HG03432 (cell line): Measurements from ENCODE around the gene TNRC6B.
"Not testable (repeated sequence)": the region's sequence is repeated elsewhere in the genome, so short reads cannot be mapped to it uniquely, and the experiment has no call there.

Source experiments
- ATAC-seq: cut with Tn5 transposase; IDR thresholded peaks from one replicate; pipeline ENCODE4 v1.9.1; 2021; ENCODE audit warnings: mild to moderate bottlenecking, moderate library complexity; ENCODE audit not compliant: unreplicated experiment

TNRC6B gene

GRCh38 chr22:40346185-40347118 is 168.7 kb downstream of the TNRC6B start, which contains the start of gene ADSL:
Gene ADSL (plus strand): TSS chr22:40346500. CDS start chr22:40346559, 59 bp downstream.
- peak; percentile 91 for ATAC-seq

- ATAC-seq = no peak
These were observed 169.6 kb downstream of the TNRC6B start for GRCh38 chr22:40347300-40347699.

GRCh38 chr22:40348025-40348658 is 170.4 kb downstream of the TNRC6B start:
- ATAC-seq = no peak

- ATAC-seq = no peak
These were observed 175.0 kb downstream of the TNRC6B start for GRCh38 chr22:40352763-40353162.

DNA sequence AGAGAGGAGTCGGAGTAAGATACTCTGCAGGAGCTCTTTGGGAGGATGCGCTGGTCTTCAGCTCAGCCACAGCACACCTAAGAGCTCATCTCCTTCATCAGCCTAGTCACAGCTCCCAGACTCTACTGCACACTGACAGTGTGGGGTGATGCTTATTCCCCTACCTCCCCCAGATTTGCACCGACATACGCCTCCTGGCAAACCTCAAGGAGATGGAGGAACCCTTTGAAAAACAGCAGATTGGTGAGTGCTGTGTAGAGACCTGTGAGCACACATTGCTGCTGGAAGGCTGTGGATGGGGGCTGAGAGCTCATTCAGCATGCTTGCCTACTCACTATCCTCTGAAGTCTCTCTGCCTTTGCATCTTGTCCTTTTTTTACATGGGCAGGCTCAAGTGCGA is 183.4 kb downstream of the TNRC6B start:
- no peak for ATAC-seq

DNA sequence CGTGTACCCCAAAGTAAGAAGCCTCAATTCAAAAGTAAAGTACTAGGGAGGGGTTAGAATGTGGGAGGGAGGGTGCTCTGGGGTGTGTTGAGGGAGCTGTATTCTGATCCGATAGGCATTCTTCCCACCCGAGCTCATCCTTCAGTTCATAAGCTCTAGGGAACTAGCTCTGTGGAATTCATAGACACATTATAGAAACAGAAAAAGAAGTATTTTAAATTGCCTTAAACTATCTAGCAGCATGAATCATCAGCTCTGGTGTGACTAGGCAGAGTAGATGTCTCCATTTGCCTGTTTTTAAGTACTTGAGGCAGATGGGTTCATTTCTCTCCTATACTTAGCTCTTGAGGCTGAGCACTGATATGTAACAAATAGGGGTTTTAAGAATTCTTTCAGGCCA is 185.3 kb downstream of the TNRC6B start:
- no peak for ATAC-seq

DNA sequence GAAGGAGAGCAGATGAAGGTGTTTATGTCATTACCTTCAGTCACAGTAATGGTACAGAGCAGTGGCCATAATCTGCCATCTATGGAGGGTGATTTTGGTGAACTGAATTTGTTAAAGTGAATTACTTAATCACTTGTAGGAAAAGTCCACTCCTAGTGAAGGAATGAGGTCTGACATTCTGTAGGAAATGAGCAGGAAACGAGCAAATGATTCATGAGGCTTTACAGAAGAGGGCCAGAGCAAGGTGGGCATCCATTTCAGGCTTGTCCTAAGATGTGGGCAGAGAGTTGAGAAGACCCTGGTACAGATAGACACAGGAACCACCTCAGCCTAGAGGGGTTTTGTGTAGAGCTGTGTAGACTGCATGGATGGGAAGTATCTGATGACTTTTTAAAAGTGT is 186.7 kb downstream of the TNRC6B start:
- ATAC-seq = no peak

GRCh38 chr22:40366068-40366467 is 188.3 kb downstream of the TNRC6B start:
- no peak for ATAC-seq

DNA sequence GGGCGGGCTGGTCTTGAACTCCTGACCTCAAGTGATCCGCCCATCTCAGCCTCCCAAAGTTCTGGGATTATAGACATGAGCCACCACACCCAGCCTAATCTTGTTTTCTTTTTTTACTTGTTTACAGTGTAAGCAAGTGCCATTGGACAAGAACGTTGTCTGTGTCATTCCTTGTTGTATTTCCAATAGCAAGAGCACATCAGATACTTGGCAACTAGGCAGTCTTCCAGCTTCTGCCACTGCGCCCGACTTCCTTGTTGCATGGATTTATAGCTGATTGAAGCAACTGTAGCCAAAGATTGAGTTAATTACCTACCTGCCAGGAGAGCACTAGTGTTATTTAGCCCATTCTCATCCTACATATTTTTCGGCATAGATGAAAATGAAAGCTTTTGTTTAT is 189.6 kb downstream of the TNRC6B start:
- ATAC-seq = no peak

- no peak for ATAC-seq
These were observed 190.3 kb downstream of the TNRC6B start for GRCh38 chr22:40368016-40368415.

DNA sequence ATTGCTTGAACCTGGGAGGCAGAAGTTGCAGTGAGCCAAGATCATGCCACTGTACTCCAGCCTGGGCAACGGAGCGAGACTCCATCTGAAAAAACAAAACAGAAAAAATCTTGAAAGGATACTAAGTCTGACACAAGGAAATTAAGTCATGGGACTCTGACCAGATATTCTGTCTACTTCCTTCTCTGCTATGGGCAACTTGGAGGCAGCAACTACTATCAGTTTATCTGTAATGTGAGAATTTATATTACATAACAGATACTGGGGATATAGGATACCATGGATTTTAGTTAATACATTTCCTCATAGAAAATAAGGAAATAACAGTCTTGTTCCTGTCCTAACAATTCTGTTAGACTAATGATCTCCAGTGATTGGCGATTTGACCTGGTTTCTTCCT is 191.1 kb downstream of the TNRC6B start:
- ATAC-seq = no peak

GRCh38 chr22:40374567-40374966 is 196.8 kb downstream of the TNRC6B start:
- no peak for ATAC-seq

DNA sequence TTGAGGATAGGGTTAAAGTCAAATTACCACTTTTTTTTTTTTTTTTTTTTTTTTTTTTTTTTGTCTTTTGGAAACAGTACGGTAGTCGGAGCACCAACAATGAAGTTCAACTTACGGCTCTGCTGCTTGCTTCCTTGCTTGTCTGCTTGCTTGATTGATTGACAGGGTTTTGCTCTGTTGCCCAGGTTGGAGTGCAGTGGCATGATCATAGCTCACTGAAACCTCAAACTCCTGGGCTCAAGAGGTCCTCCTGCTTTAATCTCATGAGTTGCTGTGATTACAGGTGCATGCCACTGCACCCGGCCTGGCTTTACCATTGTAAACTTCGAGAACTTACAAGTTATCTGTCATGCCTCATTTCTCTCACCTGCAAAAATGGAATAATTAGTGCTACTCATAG is 198.4 kb downstream of the TNRC6B start:
- ATAC-seq = no peak

- no peak for ATAC-seq
These were observed 200.2 kb downstream of the TNRC6B start for GRCh38 chr22:40377931-40378330.

DNA sequence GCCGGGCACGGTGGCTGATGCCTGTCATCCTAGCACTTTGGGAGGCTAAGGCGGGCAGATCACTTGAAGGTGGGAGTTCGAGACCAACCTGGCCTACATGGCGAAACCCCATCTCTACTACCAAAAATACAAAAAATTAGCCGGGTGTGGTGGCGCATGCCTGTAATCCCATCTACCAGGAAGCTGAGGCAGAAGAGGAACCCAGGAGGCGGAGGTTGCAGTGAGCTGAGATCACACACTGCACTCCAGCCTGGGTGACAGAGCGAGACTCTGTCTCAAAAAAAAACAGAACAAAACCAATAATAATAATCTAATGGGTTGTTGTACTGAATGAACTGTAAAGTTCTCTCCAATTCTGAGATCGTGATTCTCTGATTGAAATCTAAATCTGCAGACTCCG is 200.7 kb downstream of the TNRC6B start:
- ATAC-seq = not testable (repeated sequence)

DNA sequence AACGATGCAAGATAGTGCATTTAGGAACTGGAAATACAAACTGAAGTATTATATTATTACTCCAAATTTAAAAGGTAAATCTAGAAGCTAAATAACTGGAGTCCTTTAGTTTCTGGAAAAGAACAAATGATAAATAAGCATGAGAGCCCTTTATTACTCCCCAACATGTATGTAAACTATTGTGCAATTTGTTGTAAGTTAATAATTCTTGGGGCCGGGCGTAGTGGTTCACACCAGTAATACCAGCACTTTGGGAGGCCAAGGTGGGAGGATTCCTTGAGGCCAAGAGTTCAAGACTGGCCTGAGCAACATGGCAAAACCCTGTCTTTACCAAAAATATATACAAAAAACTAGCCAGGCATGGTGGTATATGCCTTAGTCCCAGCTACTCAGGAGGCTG is 203.7 kb downstream of the TNRC6B start:
- ATAC-seq = no peak

DNA sequence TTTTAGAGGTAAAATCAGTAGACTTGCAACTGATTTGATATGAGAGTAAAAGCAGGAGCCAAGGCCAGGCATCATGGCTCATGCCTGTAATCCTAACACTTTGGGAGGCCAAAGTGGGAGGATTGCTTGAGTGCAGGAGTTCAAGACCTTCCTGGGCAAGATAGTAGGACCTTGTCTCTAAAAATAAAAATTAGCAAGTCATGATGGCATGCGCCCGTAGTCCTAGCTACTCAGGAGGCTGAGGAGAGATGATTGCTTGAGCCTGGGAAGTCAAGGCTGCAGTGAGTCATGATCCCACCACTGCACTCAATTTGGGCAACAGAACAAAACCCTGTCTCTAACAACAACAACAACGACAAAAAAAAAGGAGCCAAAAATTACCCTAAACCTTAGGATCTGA is 206.2 kb downstream of the TNRC6B start:
- ATAC-seq = no peak

DNA sequence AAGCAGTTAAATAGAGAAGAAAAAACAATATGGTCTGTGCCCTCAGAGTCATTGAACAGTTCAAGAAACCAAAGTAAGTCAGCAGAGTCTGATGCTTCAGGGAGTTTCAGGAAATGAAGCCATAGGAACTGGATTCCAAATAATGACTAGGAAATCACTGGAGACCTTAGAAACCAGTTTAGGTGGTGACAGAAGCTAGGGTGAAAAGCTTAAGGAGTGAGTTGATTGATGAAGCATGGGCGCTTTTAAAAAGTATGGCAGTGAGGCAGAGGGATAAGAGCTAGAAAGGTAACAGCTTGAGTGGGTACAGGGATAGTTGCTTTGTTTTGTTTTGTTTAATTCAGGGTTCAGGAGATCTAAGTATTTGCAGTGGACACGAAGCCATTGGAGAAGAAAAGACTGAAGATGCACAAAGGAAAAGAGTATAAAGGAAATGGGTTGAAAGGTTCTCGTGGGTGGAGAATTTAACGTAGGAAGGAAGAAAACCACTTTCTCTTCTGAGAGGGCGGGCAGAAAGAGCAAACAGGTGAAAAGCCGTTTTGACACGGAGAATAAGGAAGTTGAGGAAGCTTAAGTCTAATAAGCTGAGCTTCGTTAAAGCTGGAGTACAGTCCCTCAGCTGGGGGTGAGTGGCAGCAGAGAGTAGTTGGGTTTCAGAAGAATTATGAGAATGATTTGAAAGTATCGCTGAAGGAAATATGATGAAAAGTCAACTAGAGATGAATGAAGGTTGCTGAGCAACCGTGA is 207.5 kb downstream of the TNRC6B start:
- no peak for ATAC-seq
